ENCODE measurements around the gene PDE4D. TPM values are rescaled to one million over a fixed set of nuclear protein-coding genes. Genes with fewer than 3 reads are reported as not detected.
A peak's percentile ranks its signal among the peaks of the same experiment; 100 is the strongest.
"Not testable (repeated sequence)": the region's sequence is repeated elsewhere in the genome, so short reads cannot be mapped to it uniquely, and the experiment has no call there.

The PDE4D gene
- total RNA-seq, 2 donors from 2014 or later: 33.8 to 82.6 TPM

- intact Hi-C loops (cut with DNase I): no loop called here
- no peak for DNase-seq
- peak in 1 of 2 donors; percentile 45 for ATAC-seq
These were observed 874.4 kb downstream of the PDE4D start for GRCh38 chr5:59019078-59019477.

- intact Hi-C loops (cut with DNase I): no loop called here
- ATAC-seq: no peak
These were observed 876.6 kb downstream of the PDE4D start for GRCh38 chr5:59016925-59017324.

DNA sequence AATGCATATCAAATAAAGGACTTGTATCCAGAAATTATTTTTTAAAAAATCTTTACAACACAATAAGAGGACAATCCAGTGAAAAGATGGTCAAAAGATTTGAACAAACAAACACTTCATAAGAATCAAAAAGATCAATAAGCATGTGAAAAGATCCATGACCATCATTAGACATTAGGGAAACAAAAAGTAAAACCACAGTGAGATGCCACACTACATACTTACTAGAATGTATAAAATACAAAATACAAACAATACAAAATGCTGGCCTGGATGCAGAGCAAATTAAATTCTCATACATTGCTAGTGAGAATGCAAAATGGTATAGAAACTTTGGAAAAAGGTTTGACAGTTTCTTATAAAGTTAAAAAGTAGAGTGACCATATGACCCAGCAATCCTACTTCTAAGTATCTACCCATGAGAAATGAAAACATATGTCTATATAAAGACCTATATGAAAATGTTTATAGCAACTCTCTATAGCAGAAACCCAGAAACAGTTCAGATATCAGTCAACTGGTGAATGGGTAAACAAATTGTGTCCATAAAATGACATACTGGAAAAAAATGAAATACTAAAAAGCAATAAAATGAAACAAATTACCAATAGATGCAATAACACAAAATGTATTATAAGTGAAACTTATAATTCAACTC, 884.6 kb downstream of the PDE4D start:
- no peak for ATAC-seq
- intact Hi-C loops (cut with DNase I): loop anchor here in 1 of 2 donors (5.0 kb wide), 1 partner anchor 122 kb away; no protein-coding TSS in a partner anchor
- DNase-seq: no peak

More at GRCh38 chr5:59016925-59017324, 876.6 kb downstream of the PDE4D start:
- DNase-seq: no peak

GRCh38 chr5:59007460-59008063, 886.0 kb downstream of the PDE4D start:
- no peak for ATAC-seq
- DNase-seq: no peak
- intact Hi-C loops (cut with DNase I): loop anchor here in 1 of 2 donors (5.0 kb wide), 1 partner anchor 120 kb away; no protein-coding TSS in a partner anchor

- intact Hi-C loops (cut with DNase I): loop anchor here in 1 of 2 donors (5.0 kb wide), 1 partner anchor 119 kb away; no protein-coding TSS in a partner anchor
- no peak for ATAC-seq
These were observed 887.4 kb downstream of the PDE4D start for GRCh38 chr5:59005934-59006701.

GRCh38 chr5:59003641-59004040, 889.9 kb downstream of the PDE4D start:
- intact Hi-C loops (cut with DNase I): loop anchor here in 1 of 2 donors (5.0 kb wide), 1 partner anchor 111 kb away; no protein-coding TSS in a partner anchor
- DNase-seq (no peak), ATAC-seq (no peak)

More at GRCh38 chr5:59005934-59006701, 887.4 kb downstream of the PDE4D start:
- DNase-seq: no peak

DNA sequence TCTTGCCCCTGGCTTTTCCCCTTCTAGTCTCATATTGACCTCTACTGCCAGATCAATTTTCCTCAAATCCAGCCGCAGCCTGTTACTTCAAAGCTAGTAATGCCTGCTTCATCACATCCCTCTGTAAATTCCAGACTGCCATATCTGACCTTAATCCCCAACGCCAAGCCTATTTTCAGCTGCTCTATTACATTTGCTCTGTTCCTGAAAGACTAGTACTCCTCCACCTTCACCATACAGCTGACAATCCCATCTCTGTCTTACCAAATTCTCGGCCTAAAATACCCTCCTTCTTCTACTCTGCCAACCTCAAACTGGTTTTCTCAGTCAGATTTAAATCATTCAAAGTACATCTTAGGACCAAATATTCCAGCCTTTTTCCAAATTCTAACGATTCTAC, 890.4 kb downstream of the PDE4D start:
- DNase-seq (no peak), ATAC-seq (no peak)
- intact Hi-C loops (cut with DNase I): loop anchor here in 1 of 2 donors (5.0 kb wide), 1 partner anchor 111 kb away; no protein-coding TSS in a partner anchor

DNA sequence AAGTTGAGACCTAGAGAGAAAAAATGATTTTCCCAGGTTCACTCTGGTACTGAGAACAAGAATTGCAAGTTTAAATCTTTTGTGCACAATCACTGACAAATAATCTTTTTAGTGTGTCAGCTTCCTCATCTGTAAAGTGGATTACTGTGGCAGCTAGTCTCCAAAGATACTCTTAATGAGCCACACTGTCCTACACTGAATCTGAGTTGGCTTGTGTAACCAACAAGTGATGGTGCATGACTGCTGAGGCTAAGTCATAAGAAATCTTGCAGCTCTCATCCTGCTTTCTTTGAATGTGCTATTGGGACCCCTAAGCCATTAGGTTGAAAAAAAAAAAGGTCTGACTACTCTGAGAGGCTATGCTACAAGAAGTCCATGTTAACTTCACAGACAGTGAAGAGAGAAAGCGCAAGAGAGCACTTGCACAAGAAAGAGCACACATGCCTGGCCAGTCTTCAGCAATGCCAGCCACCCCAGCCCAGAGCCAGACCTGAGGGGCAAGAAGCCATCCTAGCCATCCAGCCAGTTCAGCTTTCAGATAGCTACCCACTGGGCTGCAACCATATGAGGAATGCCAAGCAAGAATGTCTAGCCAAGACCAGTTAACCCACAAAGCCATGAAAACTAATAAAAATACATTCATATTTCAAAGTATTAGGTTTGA, 891.2 kb downstream of the PDE4D start:
- no peak for DNase-seq
- ATAC-seq: peak in 1 of 2 donors; percentile 73
- intact Hi-C loops (cut with DNase I): loop anchor here in 1 of 2 donors (5.0 kb wide), 1 partner anchor 110 kb away; no protein-coding TSS in a partner anchor

- DNase-seq (no peak), ATAC-seq (no peak)
- intact Hi-C loops (cut with DNase I): loop anchor here in 1 of 2 donors (5.0 kb wide), 1 partner anchor 109 kb away; no protein-coding TSS in a partner anchor
These were observed 891.8 kb downstream of the PDE4D start for GRCh38 chr5:59001716-59002115.

GRCh38 chr5:59001154-59001553, 892.4 kb downstream of the PDE4D start:
- ATAC-seq: peak; percentile 35 to 41
- intact Hi-C loops (cut with DNase I): loop anchor here in 1 of 2 donors (5.0 kb wide), 1 partner anchor 109 kb away; no protein-coding TSS in a partner anchor

GRCh38 chr5:59000211-59000610, 893.3 kb downstream of the PDE4D start:
- no peak for DNase-seq
- no peak for ATAC-seq
- intact Hi-C loops (cut with DNase I): loop anchor here in 1 of 2 donors (5.0 kb wide), 1 partner anchor 108 kb away; no protein-coding TSS in a partner anchor

More at GRCh38 chr5:59001154-59001553, 892.4 kb downstream of the PDE4D start:
- DNase-seq: no peak

DNA sequence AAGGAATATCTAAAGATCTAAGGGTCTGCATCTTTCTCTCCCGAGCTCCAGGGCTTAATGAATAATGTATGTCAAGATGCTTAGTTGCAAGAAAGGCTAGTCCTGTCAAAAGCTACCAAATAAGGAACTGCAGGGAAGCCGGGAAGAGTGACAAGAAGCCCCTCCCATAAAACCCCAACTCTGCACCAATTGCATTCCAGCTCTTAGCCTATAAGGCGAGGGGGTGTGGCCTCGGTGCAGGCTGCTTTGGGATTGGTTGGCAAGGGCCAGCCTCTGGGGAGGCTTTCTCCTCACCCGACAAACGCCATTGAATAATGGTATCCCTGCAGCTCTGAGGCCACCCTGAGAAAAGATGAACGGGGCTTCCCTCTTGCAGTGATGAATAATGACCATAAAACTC, 893.7 kb downstream of the PDE4D start:
- intact Hi-C loops (cut with DNase I): loop anchor here in 1 of 2 donors (5.0 kb wide), 1 partner anchor 108 kb away; no protein-coding TSS in a partner anchor
- DNase-seq: no peak
- peak in 1 of 2 donors; percentile 14 for ATAC-seq

DNA sequence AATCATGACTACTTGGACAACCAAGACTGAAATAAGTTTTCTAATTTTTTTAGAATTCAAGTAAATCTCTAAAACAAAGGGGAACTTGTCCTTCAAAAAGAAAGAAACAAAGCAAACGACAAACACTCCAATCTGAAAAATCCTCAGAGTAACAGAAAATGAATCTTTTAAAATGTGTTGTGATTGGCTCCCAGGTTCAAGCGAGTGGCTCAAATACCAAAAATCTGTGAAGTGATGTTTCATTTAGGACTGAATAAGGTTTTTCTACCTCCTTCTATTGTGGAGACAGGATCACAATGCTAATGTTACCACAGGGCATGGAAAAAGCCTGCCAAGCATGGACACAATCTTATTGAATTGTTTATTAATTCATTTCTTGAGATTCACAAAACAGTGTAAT, 895.0 kb downstream of the PDE4D start:
- intact Hi-C loops (cut with DNase I): no loop called here
- DNase-seq: no peak
- ATAC-seq: no peak

- ATAC-seq; intact Hi-C loops (cut with DNase I); DNase-seq: not testable (repeated sequence)
These were observed 897.7 kb downstream of the PDE4D start for GRCh38 chr5:58995779-58996178.

DNA sequence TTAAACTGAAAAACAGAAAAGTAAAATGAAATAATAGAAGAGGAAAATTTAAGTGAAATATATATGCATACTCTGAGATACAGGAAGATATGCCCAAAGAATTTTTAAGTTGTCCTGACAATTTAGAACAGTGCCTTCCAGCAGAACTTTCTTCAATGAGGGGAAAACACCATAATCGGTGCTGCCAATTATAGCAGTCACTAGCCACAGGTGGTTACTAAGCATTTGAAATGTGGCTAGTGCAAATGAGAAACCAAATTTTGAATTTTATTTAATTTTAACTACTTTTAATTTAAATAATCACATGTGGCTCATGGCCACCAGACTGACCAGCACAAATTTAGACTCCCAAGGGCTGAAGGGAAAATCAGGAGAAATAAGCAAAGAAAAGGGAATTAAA, 900.1 kb downstream of the PDE4D start:
- ATAC-seq: no peak
- intact Hi-C loops (cut with DNase I): no loop called here

GRCh38 chr5:58988938-58989337, 904.6 kb downstream of the PDE4D start:
- DNase-seq (no peak), ATAC-seq (no peak)
- intact Hi-C loops (cut with DNase I): no loop called here

More for the DNA sequence above, 900.1 kb downstream of the PDE4D start:
- DNase-seq: no peak

DNA sequence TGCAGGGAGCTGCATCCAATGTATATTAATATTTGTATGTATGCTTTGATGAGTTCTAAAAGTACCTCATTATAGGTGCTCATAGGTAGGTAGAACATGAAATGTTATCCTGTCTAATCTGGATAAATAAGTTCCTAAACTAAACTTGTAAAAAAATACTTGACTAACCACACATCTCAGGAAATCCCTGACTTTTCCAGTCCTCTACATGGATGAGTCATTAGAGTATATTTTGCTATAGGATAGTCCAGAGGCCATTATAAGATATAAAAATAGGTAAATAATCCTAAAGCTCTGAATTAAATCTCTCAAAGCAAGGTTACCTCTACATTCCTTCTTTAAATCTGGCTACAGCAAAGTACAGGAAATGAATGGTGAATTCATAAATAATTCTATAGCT, 906.3 kb downstream of the PDE4D start:
- intact Hi-C loops (cut with DNase I): no loop called here
- ATAC-seq: no peak

DNA sequence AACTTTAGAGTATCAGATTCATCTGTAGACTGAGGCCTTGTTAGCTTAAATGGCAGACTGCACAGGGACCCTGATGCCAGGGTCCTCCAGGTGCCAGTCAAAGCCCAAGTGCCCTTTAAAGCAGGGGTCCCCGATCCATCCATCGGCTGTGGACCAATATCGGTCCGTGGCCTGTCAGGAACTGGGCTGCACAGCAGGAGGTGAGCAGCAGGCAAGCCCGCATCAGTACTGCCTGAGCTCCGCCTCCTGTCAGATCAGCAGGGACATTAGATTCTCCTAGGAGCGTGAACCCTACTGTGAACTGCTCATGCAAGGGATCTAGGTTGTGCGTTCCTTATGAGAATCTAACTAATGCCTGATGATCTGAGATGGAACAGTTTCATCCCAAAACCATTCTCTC, 907.2 kb downstream of the PDE4D start:
- ATAC-seq: no peak
- no peak for DNase-seq
- intact Hi-C loops (cut with DNase I): no loop called here

More for the DNA sequence above, 906.3 kb downstream of the PDE4D start:
- DNase-seq: no peak

GRCh38 chr5:58985759-58986158, 907.8 kb downstream of the PDE4D start:
- DNase-seq: no peak
- intact Hi-C loops (cut with DNase I): no loop called here
- no peak for ATAC-seq

Measured in left cardiac atrium (tissue), 4 donors.